Measurements from ENCODE around the gene TNS1.

DNA sequence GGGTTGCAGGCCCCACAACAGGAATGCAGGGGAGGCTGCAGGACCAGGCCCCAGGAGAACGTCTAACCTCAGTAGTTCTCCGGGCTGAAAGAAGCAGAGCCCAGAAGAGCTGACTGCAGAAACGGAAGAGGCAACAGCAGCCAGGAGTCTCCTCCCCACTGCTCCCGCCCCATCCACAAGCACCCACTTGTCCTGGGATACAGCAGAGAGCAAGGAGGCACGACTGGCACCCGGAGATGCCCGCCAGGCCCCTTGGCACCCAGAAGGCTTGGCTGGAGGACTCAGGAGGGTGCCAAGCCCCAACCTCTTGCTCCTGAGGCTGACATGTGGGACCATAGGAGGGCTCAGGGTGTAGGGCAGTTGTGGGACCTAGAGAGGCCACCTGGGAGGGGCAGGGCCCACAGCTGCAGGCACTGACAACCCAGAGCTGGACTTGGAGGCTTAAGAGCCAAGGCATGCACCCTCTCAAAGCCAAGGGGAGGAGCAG is 29.0 kb upstream of the TNS1 start:
- TF ChIP-seq CTCF (conservative IDR thresholded peaks at IDR 0.05; ENCODE audit: low read length) = no peak
- TF ChIP-seq EZH2phosphoT487 (IDR thresholded peaks at IDR 0.05; ENCODE audit: borderline replicate concordance) = no peak

Measured in Loucy (cell line).